GM12878 (cell line): ENCODE measurements around the gene C3orf20. TPM values are rescaled to one million over a fixed set of nuclear protein-coding genes. Genes with fewer than 3 reads are reported as not detected.

Source experiments
- ATAC-seq: fragments of 200-7000 bp; cut with Tn5 transposase; 3 replicates; pipeline ENCODE4 v1.9.1; 2020; ENCODE audit warnings: mild to moderate bottlenecking, moderate library complexity
- BruUV-seq: library from RNA; stranded (reverse); fragments of 400-500 nt; replicated peaks from 2 replicates; lab custom pipeline; 2021; lab: Mats Ljungman, UMichigan
- CTCF ChIA-PET: fragments of 300-600 bp; sonication (Branson Sonifier 250); formaldehyde crosslinking; extraction: SDS; loops from one replicate; lab custom pipeline; 2021; ENCODE audit warnings: inconsistent platforms; lab: Yijun Ruan, JAX
- POLR2A ChIA-PET: fragments of 350-600 bp; formaldehyde crosslinking; extraction: SDS; loops from one replicate; lab custom pipeline; 2021; ENCODE audit warnings: inconsistent platforms; lab: Charles Lee
- RAD21 ChIA-PET: fragments of 300-600 bp; sonication (Branson Sonifier 250); formaldehyde crosslinking; loops from one replicate; lab custom pipeline; 2023; ENCODE audit warnings: antibody characterized with exemption; ENCODE audit not compliant: unreplicated experiment; lab: Charles Lee
- SMC1A ChIA-PET: fragments of 300-600 bp; sonication (Branson Sonifier 250); formaldehyde crosslinking; loops from one replicate; lab custom pipeline; 2023; ENCODE audit not compliant: unreplicated experiment, uncharacterized antibody; lab: Charles Lee
- DNase-seq: peaks from one replicate; pipeline ENCODE4 v3.0.0-alpha.2; 2011; ENCODE audit warnings: low read depth, low spot score
- FAIRE-seq: peaks from 3 replicates; lab custom pipeline; 2011; peaks lifted over from hg19 to GRCh38; lab: Jason Lieb, UNC
- H2AFZ ChIP-seq: 2 replicates; pipeline ENCODE4 v1.6.0; 2011; ENCODE audit warnings: low read depth, low read length, control low read depth; ENCODE audit not compliant: control insufficient read depth
- H3K27ac ChIP-seq: 2 replicates; pipeline ENCODE4 v1.5.1; 2011; ENCODE audit warnings: control low read depth; ENCODE audit not compliant: control insufficient read depth, insufficient read depth
- H3K27me3 ChIP-seq, 2 experiments: replicated peaks in 1 of 2; 2 replicates each; pipeline versions ENCODE4 v1.6.0 to v1.6.1; 2011; ENCODE audit warnings: low read length in 1 of 2; ENCODE audit not compliant: control insufficient read depth in 2 of 2, insufficient read depth in 2 of 2
- H3K36me3 ChIP-seq, 2 experiments: 2 replicates each; pipeline ENCODE4 v1.5.1; 2011; ENCODE audit warnings: low read length in 1 of 2; ENCODE audit not compliant: control insufficient read depth in 2 of 2, insufficient read depth in 2 of 2
- H3K4me1 ChIP-seq: 2 replicates; pipeline ENCODE4 v1.6.1; 2011; ENCODE audit warnings: mild to moderate bottlenecking, low read length, moderate library complexity, mixed read lengths; ENCODE audit not compliant: control insufficient read depth, insufficient read depth
- H3K4me2 ChIP-seq: 2 replicates; pipeline ENCODE4 v1.6.0; 2011; ENCODE audit warnings: control low read depth; ENCODE audit not compliant: control insufficient read depth, insufficient read depth
- H3K4me3 ChIP-seq: fragments of 200-600 bp; sonication (generic); 2 replicates; pipeline ENCODE4 v1.5.1; 2016
- H3K79me2 ChIP-seq: 2 replicates; pipeline ENCODE4 v1.6.0; 2011; ENCODE audit warnings: low read length; ENCODE audit not compliant: control insufficient read depth, insufficient read depth
- H3K9ac ChIP-seq: 2 replicates; pipeline ENCODE4 v1.8.0; 2011; ENCODE audit warnings: low read length, control low read depth, mixed read lengths; ENCODE audit not compliant: control insufficient read depth, insufficient read depth
- H3K9me3 ChIP-seq: replicated peaks from 3 replicates; pipeline ENCODE4 v1.5.1; 2011; ENCODE audit warnings: mild to moderate bottlenecking, low read length; ENCODE audit not compliant: control insufficient read depth, insufficient read depth
- H4K20me1 ChIP-seq: 2 replicates; pipeline ENCODE4 v1.6.0; 2011; ENCODE audit not compliant: control insufficient read depth, insufficient read depth
- IRF3 ChIP-seq: fragments of 450-650 bp; IDR thresholded peaks from 2 replicates; pipeline ENCODE4 v1.6.1; 2014; ENCODE audit warnings: mild to moderate bottlenecking
- NFXL1 ChIP-seq: fragments of 450-650 bp; IDR thresholded peaks from 2 replicates; pipeline ENCODE4 v1.6.1; 2017; ENCODE audit warnings: antibody characterized with exemption, mild to moderate bottlenecking, borderline replicate concordance
- WGBS: methylation state at CpG from one replicate; pipeline ENCODE4 v1.1.6; 2016; ENCODE audit warnings: low lambda C conversion rate; ENCODE audit not compliant: insufficient replicate concordance, insufficient coverage; ENCODE audit errors: missing lambda C conversion rate; 5-methylcytosine and 5-hydroxymethylcytosine counted together
- in situ Hi-C: fragments of 300-500 bp; cut with MboI; formaldehyde crosslinking; loops from 9 replicates; pipeline ENCODE4 v1.14.3; 2018; ENCODE audit warnings: mixed read lengths
- intact Hi-C: fragments of 100-400 bp; cut with micrococcal nuclease; formaldehyde crosslinking; loops from one replicate; pipeline ENCODE4 v1.14.2; 2022; ENCODE audit not compliant: unreplicated experiment
- polyA plus RNA-seq, 11 experiments: library from polyadenylated mRNA; depleted of rRNA in 4 of 11; unstranded in 6 of 11; stranded (reverse) in 5 of 11; fragments of >200 nt; fragmentation: Nextera tagmentation in 4 of 11; fragmentation: Illumina TruSeq in 1 of 11; extraction: Ambion mirVana in 4 of 11; extraction: Trizol in 1 of 11; gene quantifications; 1 replicate in 1 of 11; 2 replicates in 10 of 11; pipeline versions ENCODE4 v1.2.1 to v1.2.3, GENCODE V29; 2011 to 2016; ENCODE audit warnings: inconsistent platforms in 2 of 11, missing spikeins in 2 of 11, low read depth in 1 of 11
- total RNA-seq, 4 experiments: library from RNA; depleted of rRNA in 3 of 4; stranded (reverse); fragments of >200 nt in 3 of 4; fragmentation: Illumina TruSeq in 1 of 4; extraction: Trizol in 1 of 4; gene quantifications; 2 replicates each; pipeline versions ENCODE4 v1.2.1 to v1.2.3, GENCODE V29; 2013 to 2021

C3orf20 gene
- total and polyA plus RNA-seq, 10 of the 15 experiments (the other 5 are each of a cell fraction or from before 2014, with no cell fraction given) = 0.05 to 2.9 (median 1.0) TPM

DNA sequence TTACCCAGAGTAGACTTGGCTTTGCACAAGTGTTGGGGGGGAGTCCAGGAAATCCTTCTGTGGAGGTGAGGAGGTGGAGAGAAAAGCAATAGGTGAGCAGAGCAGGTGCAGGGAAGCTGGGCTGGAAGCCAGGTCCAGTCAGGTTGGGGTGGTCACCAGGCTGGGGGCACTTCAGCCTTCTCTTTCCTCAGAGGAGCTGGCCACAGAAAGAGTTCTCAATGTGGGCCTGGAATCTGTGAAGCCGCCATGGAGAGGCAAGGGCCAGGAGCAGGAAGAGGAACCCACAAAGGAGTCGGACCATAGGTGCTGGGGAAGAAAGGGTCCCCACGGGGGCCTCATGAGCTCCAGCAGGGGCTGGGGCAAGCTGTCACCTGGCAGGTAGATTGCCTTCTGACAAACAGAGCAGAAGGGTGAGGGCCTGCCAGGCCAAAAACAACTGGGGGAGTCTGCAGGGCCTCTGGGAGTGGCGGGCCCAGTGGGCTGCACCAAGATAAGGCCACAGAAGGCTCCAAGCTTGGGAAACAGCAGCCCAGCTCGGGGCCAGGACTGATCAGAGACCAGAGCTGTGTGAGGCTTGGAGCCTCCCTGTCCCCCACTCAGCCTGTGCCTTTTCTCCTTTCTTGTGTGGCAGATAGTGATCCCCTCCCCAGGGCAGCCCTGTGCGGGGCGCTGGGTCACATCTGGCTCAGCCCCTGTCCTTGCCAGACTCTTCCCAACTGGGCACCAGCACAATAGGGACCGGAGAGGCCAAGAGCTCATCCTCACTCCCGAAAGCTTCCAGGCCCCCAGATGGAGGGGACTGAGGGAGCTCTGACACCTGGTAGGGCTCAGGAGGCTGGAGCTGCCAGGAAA, 90.9 kb downstream of the C3orf20 start:
- intact Hi-C loops = no loop called here
- no peaks in the 10 kb centered on the region; the same call in 1 of the 2 replicates for H4K20me1 ChIP-seq
- no peaks in the 10 kb centered on the region for H3K79me2 ChIP-seq
- CTCF ChIA-PET = interaction anchor here (0.6 to 1.6 kb wide), 5 partner anchors 12 to 325 kb away, joined by 3 to 4 read pairs (median 3); no protein-coding TSS in a partner anchor
- 35% methylated on average over 9 of the region's 9 CpGs for WGBS
- no peak overlapping the region for H3K4me2 ChIP-seq
- ATAC-seq = no peak
- no peak overlapping the region for H3K4me3 ChIP-seq
- BruUV-seq = no TSS peak
- H3K27ac ChIP-seq = no peak overlapping the region
- no peak for TF ChIP-seq NFXL1
- TF ChIP-seq IRF3 = no peak
- TF ChIP-seq, all 136 proteins: peak for 0
- Histone ChIP-seq H3K36me3 (no peaks in the 10 kb centered on the region), H2AFZ (no peak overlapping the region), H3K27me3 (no peaks in the 10 kb centered on the region), H3K4me1 (no peaks in the 10 kb centered on the region), H3K9ac (no peak overlapping the region), H3K9me3 (no peaks in the 10 kb centered on the region)
- no peak for DNase-seq
- RAD21 ChIA-PET = no interaction called here
- POLR2A ChIA-PET = no interaction called here
- in situ Hi-C loops = no loop called here
- no peak for FAIRE-seq
- SMC1A ChIA-PET = interaction anchor here (1.8 kb wide), 1 partner anchor 17 kb away, joined by 7 read pairs; no protein-coding TSS in a partner anchor
